ENCODE measurements around the gene SLC33A1.
A peak's percentile ranks its signal among the peaks of the same experiment; 100 is the strongest.

Gene SLC33A1

DNA sequence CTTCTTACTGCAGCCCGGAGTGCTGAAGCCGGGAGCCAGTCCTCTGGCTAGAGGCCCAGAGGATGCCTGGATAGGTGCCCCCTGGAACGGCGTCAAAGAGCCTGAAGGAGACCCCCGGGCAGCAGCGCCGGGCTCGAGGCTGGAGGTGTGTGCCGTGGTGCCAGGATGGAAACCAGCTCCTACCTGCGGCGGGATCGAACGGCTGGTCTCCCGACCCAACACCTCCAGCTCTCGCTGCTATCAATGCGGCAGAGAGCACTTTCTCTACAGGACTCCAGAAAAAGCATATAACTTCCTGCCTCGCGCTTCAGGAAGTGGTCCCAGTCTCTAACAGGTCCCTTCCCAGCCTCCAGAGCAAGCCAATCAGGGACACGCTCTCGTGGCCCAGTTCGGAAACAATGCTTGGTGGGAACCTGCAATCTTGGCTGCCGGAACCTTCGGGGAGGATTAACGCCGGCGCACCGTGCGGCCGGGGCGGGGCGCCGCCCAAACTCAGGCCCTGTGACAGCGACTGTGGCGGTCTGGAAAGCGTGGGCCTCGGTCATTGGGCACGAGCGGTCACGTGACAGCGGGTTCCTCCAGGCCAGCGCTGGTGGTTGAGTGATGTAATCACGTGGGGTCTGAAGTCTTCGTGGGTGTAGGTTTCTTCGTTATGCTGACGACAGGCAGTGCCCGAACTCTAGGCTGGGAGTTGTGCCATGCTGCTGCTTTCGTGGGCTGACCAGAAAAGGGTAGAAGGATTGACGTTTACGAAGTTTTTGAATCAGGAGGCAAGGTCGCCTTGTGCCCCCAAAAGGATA lies at the start of gene SLC33A1:
Gene SLC33A1 (minus strand): TSS at position 287 of the 800 bp plus-strand sequence. CDS start 430 bp downstream, outside the sequence.
- TF ChIP-seq FOXK2 (IDR thresholded peaks at IDR 0.05): no peak
- TF ChIP-seq NFRKB (IDR thresholded peaks at IDR 0.05): no peak
- TF ChIP-seq, protein P1, sequence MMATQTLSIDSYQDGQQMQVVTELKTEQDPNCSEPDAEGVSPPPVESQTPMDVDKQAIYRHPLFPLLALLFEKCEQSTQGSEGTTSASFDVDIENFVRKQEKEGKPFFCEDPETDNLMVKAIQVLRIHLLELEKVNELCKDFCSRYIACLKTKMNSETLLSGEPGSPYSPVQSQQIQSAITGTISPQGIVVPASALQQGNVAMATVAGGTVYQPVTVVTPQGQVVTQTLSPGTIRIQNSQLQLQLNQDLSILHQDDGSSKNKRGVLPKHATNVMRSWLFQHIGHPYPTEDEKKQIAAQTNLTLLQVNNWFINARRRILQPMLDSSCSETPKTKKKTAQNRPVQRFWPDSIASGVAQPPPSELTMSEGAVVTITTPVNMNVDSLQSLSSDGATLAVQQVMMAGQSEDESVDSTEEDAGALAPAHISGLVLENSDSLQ (IDR thresholded peaks at IDR 0.05): peak; percentile 85
- no peak for TF ChIP-seq FOXM1 (IDR thresholded peaks at IDR 0.05; ENCODE audit: borderline replicate concordance)
- TF ChIP-seq ARNT (IDR thresholded peaks at IDR 0.05): 0 out of 2 replicates have a peak, but pooled peaks have one; percentile 61
- TF ChIP-seq LEF1 (IDR thresholded peaks at IDR 0.05; ENCODE audit: borderline replicate concordance): no peak
- TF ChIP-seq HDGF (IDR thresholded peaks at IDR 0.05; ENCODE audit: borderline replicate concordance): no peak
- TF ChIP-seq SUZ12 (IDR thresholded peaks at IDR 0.05): no peak
- peak; percentile 93 for TF ChIP-seq CTBP1 (IDR thresholded peaks at IDR 0.05; ENCODE audit: borderline replicate concordance)
- TF ChIP-seq L3MBTL2 (conservative IDR thresholded peaks at IDR 0.05): peak; percentile 94
- TF ChIP-seq ZNF384 (IDR thresholded peaks at IDR 0.05): no peak
- TF ChIP-seq SP1 (IDR thresholded peaks at IDR 0.05): no peak
- TF ChIP-seq TARDBP (IDR thresholded peaks at IDR 0.05): no peak
- peak; percentile 59; the same call in 1 of the 2 replicates for TF ChIP-seq ELF4 (IDR thresholded peaks at IDR 0.05)
- no peak for TF ChIP-seq FOXA1 (IDR thresholded peaks at IDR 0.05)
- no peak for TF ChIP-seq BHLHE40 (IDR thresholded peaks at IDR 0.05; ENCODE audit: borderline replicate concordance)
- ChIA-PET CTCF (interaction anchor here (1.0 kb wide), 1 partner anchor 15 kb away, joined by 4 read pairs; no protein-coding TSS in a partner anchor), POLR2A (interaction anchor here (1.8 to 2.1 kb wide), 2 partner anchors 16 to 48 kb away, joined by 11 to 12 read pairs; partner anchors contain the start of genes C3orf33 and GMPS)
- DNase-seq (ENCODE audit: extremely low spot score): peak; percentile 96

DNA sequence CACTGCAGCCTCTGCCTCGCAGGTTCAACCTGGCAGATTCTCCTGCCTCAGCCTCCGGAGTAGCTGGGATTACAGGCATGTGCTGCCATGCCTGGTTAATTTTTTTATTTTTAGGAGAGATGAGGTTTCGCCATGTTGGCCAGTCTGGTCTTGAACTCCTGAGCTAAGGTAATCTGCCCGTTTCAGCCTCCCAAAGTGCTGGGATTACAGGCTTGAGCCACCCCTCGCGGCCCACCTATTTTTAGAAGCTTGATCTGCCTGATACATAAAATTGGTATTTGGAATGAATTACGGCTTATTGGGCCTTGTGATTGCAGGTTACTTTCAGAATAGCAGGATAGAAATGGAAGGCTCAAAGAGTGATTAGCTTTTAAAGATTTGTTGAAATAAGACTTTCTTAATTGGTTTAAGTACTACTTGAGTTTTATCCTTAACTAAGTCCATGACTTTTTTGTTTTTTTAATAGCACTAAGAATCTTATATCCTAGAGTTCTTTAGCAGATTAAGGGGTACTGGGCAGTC lies 41.2 kb upstream of the SLC33A1 start:
- no peak for DNase-seq (ENCODE audit: extremely low spot score)
- TF ChIP-seq L3MBTL2 (conservative IDR thresholded peaks at IDR 0.05) (no peak), NFRKB (IDR thresholded peaks at IDR 0.05) (no peak), FOXK2 (IDR thresholded peaks at IDR 0.05) (no peak), TARDBP (IDR thresholded peaks at IDR 0.05) (no peak), SUZ12 (IDR thresholded peaks at IDR 0.05) (no peak), ZNF384 (IDR thresholded peaks at IDR 0.05) (no peak), FOXM1 (IDR thresholded peaks at IDR 0.05; ENCODE audit: borderline replicate concordance) (no peak), CTBP1 (IDR thresholded peaks at IDR 0.05; ENCODE audit: borderline replicate concordance) (no peak), SP1 (IDR thresholded peaks at IDR 0.05) (no peak), ARNT (IDR thresholded peaks at IDR 0.05) (no peak), HDGF (IDR thresholded peaks at IDR 0.05; ENCODE audit: borderline replicate concordance) (no peak), BHLHE40 (IDR thresholded peaks at IDR 0.05; ENCODE audit: borderline replicate concordance) (no peak), LEF1 (IDR thresholded peaks at IDR 0.05; ENCODE audit: borderline replicate concordance) (no peak), FOXA1 (IDR thresholded peaks at IDR 0.05) (no peak)
- TF ChIP-seq, protein P1 (IDR thresholded peaks at IDR 0.05): no peak
- CTCF ChIA-PET: no interaction called here
- POLR2A ChIA-PET: no interaction called here

DNA sequence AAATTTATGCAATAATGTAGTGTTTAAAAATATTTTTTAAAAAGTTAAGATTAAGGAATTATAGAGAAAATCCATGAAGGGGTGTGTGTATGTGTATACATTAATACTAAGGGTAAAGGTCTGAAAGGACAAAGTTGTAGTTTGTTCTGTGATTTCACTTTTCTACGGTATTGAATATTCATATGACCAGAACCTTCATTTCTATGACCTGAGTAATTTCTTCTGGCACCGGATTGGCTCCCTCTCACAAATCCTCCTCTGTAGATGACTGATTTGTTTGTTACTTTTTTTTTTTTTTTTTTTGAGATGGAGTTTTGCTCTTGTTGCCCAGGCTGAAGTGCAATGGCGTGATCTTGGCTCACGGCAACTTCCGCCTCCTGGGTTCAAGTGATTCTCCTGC lies 37.1 kb upstream of the SLC33A1 start:
- CTCF ChIA-PET: no interaction called here
- DNase-seq (ENCODE audit: extremely low spot score): no peak
- POLR2A ChIA-PET: no interaction called here
- TF ChIP-seq FOXM1 (IDR thresholded peaks at IDR 0.05; ENCODE audit: borderline replicate concordance) (no peak), FOXA1 (IDR thresholded peaks at IDR 0.05) (no peak), ELF4 (IDR thresholded peaks at IDR 0.05) (no peak), HDGF (IDR thresholded peaks at IDR 0.05; ENCODE audit: borderline replicate concordance) (no peak), SP1 (IDR thresholded peaks at IDR 0.05) (no peak), L3MBTL2 (conservative IDR thresholded peaks at IDR 0.05) (no peak), LEF1 (IDR thresholded peaks at IDR 0.05; ENCODE audit: borderline replicate concordance) (no peak), FOXK2 (IDR thresholded peaks at IDR 0.05) (no peak), TARDBP (IDR thresholded peaks at IDR 0.05) (no peak)
- TF ChIP-seq, protein P1 (IDR thresholded peaks at IDR 0.05): no peak

DNA sequence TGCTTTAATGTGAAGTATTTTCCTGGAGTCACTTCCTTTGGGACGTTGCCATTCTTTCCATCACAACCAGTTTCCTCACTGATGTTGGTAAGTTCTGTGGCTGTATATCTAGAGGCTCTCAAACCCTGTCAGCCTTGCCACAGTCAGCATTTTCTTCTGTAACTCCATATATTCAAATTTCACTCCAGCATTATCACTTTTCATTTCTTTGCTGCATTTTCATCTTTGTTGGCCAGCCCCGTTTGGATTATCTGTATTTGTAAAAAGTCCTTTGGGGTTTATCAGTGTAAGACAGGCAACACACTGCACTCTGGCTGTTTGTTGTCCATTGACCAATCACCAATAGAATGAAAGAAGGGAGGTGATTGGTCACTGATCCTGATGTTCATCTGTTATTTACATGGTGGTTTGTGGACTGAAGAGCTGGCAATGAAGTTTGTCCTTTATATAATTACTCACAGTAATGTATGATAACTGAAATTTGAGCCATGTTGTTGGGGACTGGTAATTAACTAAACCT lies 36.5 kb upstream of the SLC33A1 start:
- CTCF ChIA-PET: no interaction called here
- POLR2A ChIA-PET: no interaction called here
- DNase-seq (ENCODE audit: extremely low spot score): no peak
- TF ChIP-seq BHLHE40 (IDR thresholded peaks at IDR 0.05; ENCODE audit: borderline replicate concordance) (no peak), ARNT (IDR thresholded peaks at IDR 0.05) (no peak), LEF1 (IDR thresholded peaks at IDR 0.05; ENCODE audit: borderline replicate concordance) (no peak), ELF4 (IDR thresholded peaks at IDR 0.05) (no peak), L3MBTL2 (conservative IDR thresholded peaks at IDR 0.05) (no peak), FOXA1 (IDR thresholded peaks at IDR 0.05) (no peak)
- TF ChIP-seq, protein P1 (IDR thresholded peaks at IDR 0.05): no peak

DNA sequence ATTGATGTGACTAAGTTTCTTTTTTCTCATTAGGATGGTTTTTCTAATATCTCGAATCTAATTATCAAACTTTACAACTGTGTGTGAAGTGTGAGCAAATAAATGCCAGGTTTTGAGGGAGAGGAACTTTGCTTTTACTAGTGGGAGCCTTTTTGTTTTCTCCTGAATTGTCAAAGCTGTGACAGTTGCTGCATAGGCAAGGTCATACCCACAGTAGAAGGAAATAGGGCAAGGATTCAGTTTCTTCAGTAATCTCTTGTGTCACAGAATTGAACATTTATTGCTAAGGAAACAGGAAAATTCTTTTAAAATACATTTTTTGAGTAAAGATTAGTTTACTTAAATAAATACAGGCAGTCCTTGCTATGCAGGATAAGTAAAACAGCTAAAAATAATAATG lies 35.7 kb upstream of the SLC33A1 start:
- CTCF ChIA-PET: no interaction called here
- no peak for TF ChIP-seq SP1 (IDR thresholded peaks at IDR 0.05)
- TF ChIP-seq NFRKB (IDR thresholded peaks at IDR 0.05): no peak
- no peak for TF ChIP-seq ELF4 (IDR thresholded peaks at IDR 0.05)
- TF ChIP-seq LEF1 (IDR thresholded peaks at IDR 0.05; ENCODE audit: borderline replicate concordance): no peak
- TF ChIP-seq FOXA1 (IDR thresholded peaks at IDR 0.05): no peak
- no peak for TF ChIP-seq ARNT (IDR thresholded peaks at IDR 0.05)
- TF ChIP-seq BHLHE40 (IDR thresholded peaks at IDR 0.05; ENCODE audit: borderline replicate concordance): no peak
- no peak for TF ChIP-seq FOXM1 (IDR thresholded peaks at IDR 0.05; ENCODE audit: borderline replicate concordance)
- no peak for TF ChIP-seq ZNF384 (IDR thresholded peaks at IDR 0.05)
- TF ChIP-seq FOXK2 (IDR thresholded peaks at IDR 0.05): no peak
- no peak for TF ChIP-seq TARDBP (IDR thresholded peaks at IDR 0.05)
- no peak for TF ChIP-seq SUZ12 (IDR thresholded peaks at IDR 0.05)
- TF ChIP-seq, protein P1 (IDR thresholded peaks at IDR 0.05): no peak
- no peak for TF ChIP-seq CTBP1 (IDR thresholded peaks at IDR 0.05; ENCODE audit: borderline replicate concordance)
- DNase-seq (ENCODE audit: extremely low spot score): no peak
- POLR2A ChIA-PET: interaction anchor here (0.7 kb wide), 1 partner anchor 639 kb away, joined by 3 read pairs; no protein-coding TSS in a partner anchor
